Measurements from ENCODE around the gene POU3F1.
A peak's percentile ranks its signal among the peaks of the same experiment; 100 is the strongest.

POU3F1 gene

DNA sequence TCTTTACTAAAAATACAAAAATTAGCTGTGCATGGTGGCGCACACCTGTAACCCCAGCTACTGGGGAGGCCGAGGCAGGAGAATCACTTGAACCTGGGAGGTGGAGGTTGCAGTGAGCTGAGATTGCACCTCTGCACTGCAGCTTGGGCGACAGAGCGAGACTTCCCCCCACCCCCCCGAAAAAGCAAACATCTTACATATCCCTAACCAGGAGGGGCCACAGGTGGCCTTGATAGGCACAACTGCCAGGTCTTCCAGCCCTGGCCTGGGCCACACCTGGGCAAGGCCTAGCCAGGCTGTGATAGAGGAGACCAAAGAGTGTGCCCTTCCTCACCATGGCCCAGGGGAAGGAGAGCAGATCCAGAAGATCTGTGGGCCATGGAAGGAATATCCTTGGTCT, 28.6 kb upstream of the POU3F1 start:
- H3K9me3 ChIP-seq (replicated peaks in 1 of 2; ENCODE audit: control insufficient read depth in 2 of 2, insufficient read depth in 1 of 2, low read depth in 1 of 2, low read length in 2 of 2) = no peaks in the 10 kb centered on the region
- WGBS, 2 donors (ENCODE audit: extremely low coverage in 2 of 2, insufficient read length in 2 of 2, insufficient replicate concordance in 1 of 2) = no CpG with 5 or more reads among the region's 5 CpGs
- peak overlapping the region; percentile 7 for H2BK15ac ChIP-seq (ENCODE audit: low read length)
- peaks cover 17 to 40% of the 10 kb centered on the region in 2 donors for H3K4me1 ChIP-seq (ENCODE audit: control insufficient read depth in 2 of 2, insufficient read depth in 1 of 2, low read depth in 1 of 2, low read length in 2 of 2)
- no peak overlapping the region for H2AK5ac ChIP-seq (ENCODE audit: low read depth, low read length)
- H2BK120ac ChIP-seq (ENCODE audit: low read depth, low read length) = no peak overlapping the region
- H3K4ac ChIP-seq (ENCODE audit: low read length) = no peak overlapping the region
- no peak overlapping the region for H3K18ac ChIP-seq (ENCODE audit: low read length)
- H3K9ac ChIP-seq (ENCODE audit: low read depth, low read length, poor library complexity) = no peak overlapping the region
- no peak overlapping the region for H2AFZ ChIP-seq (ENCODE audit: low read length)
- H3K36me3 ChIP-seq (replicated peaks in 1 of 2; ENCODE audit: control insufficient read depth in 2 of 2, insufficient read depth in 2 of 2, low read length in 2 of 2) = peaks cover 0 to 25% of the 10 kb centered on the region in 2 donors
- no peak overlapping the region for H2BK5ac ChIP-seq (ENCODE audit: low read length)
- H4K8ac ChIP-seq (ENCODE audit: low read depth, low read length) = no peak overlapping the region
- H4K91ac ChIP-seq (ENCODE audit: low read depth, low read length, poor library complexity) = no peak overlapping the region
- H2BK12ac ChIP-seq (ENCODE audit: low read length) = no peak overlapping the region
- no peak overlapping the region for H3K14ac ChIP-seq (ENCODE audit: low read length)
- H3K79me1 ChIP-seq (ENCODE audit: low read depth, low read length) = no peaks in the 10 kb centered on the region
- peak overlapping the region in 1 of 2 donors; percentile 47 for H3K4me3 ChIP-seq (ENCODE audit: low read length in 2 of 2)
- no peak for DNase-seq (ENCODE audit: low spot score)
- H3K23ac ChIP-seq (ENCODE audit: low read depth, low read length, poor library complexity) = no peak overlapping the region
- H3K4me2 ChIP-seq (ENCODE audit: insufficient read depth, low read length, poor library complexity, severe bottlenecking) = no peak overlapping the region
- no peak overlapping the region for H3K27ac ChIP-seq (replicated peaks; ENCODE audit: low read length)
- no peaks in the 10 kb centered on the region for H3K27me3 ChIP-seq (ENCODE audit: control insufficient read depth in 3 of 3, insufficient read depth in 3 of 3, low read depth in 1 of 3, low read length in 3 of 3)

DNA sequence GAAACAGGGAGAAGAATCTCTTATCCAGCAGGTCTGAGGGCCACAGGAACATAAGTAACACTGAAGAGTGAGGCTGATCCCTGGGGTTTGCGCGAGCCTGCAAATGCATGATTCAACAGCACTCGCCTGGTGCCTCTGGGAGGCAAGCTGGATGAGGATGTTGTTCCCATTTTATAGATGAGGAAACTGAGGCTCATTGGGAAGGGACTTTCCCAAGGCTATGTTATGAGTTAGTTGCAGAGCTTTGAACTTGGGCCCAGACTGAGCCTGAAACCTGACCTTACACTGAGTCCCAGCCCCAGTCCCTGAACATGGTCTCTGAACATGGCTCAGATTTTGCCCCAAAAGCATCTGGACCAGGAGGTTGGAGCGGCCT, 27.7 kb upstream of the POU3F1 start:
- no peak overlapping the region for H3K4me2 ChIP-seq (ENCODE audit: insufficient read depth, low read length, poor library complexity, severe bottlenecking)
- no CpG with 5 or more reads among the region's 4 CpGs for WGBS, 2 donors (ENCODE audit: extremely low coverage in 2 of 2, insufficient read length in 2 of 2, insufficient replicate concordance in 1 of 2)

DNA sequence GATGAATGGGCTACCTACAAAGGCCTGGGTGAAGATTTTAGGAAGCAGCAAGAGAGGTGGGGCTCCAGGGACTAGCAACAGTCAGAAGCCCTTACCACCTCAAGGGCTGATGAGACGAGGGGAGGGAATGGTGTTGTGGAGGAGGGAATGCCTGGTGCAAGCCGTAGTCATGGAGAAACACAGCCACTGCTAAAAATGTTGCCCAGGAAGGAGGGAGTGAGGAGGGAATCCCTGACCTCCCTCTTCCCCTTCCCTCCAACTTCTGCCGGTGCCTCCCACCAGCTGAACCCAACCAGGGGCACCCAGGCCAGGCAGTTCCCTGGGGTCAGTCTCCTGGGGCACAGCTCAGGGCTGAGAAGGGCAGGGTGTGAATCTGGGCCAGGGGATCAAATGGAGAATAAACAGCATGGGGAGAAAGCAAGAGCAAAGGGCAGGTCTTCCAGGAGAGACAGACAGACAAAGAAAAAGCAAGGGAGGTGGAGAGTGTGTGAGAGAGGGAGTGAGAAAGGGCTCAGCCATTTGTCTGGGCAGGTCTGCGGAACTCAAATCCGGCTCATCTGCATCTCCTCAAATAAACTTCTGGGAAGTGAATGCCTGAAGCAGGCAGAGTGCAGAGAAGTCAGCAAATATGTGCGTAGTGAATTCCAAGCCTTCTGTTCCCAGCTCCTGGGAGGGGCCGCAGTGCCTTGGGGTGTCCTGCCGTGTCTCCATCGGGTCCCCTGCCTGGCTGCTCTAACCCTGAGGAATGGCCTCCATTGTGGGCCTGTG, 27.1 kb upstream of the POU3F1 start:
- Histone ChIP-seq H3K36me3 (replicated peaks in 1 of 2; ENCODE audit: control insufficient read depth in 2 of 2, insufficient read depth in 2 of 2, low read length in 2 of 2) (peaks cover 0 to 20% of the 10 kb centered on the region in 2 donors), H3K4ac (ENCODE audit: low read length) (no peak overlapping the region), H3K27me3 (ENCODE audit: control insufficient read depth in 3 of 3, insufficient read depth in 3 of 3, low read depth in 1 of 3, low read length in 3 of 3) (no peaks in the 10 kb centered on the region), H3K4me1 (ENCODE audit: control insufficient read depth in 2 of 2, insufficient read depth in 1 of 2, low read depth in 1 of 2, low read length in 2 of 2) (peaks cover 17 to 41% of the 10 kb centered on the region in 2 donors), H2BK12ac (ENCODE audit: low read length) (no peak overlapping the region), H3K9ac (ENCODE audit: low read depth, low read length, poor library complexity) (no peak overlapping the region), H3K27ac (replicated peaks; ENCODE audit: low read length) (no peak overlapping the region), H4K91ac (ENCODE audit: low read depth, low read length, poor library complexity) (no peak overlapping the region), H2AK5ac (ENCODE audit: low read depth, low read length) (no peak overlapping the region), H3K18ac (ENCODE audit: low read length) (peak overlapping the region; percentile 63), H3K4me3 (ENCODE audit: low read length in 2 of 2) (peak overlapping the region in 1 of 2 donors; percentile 2), H3K4me2 (ENCODE audit: insufficient read depth, low read length, poor library complexity, severe bottlenecking) (no peak overlapping the region), H3K79me1 (ENCODE audit: low read depth, low read length) (no peaks in the 10 kb centered on the region), H2BK120ac (ENCODE audit: low read depth, low read length) (no peak overlapping the region), H2BK5ac (ENCODE audit: low read length) (no peak overlapping the region), H2AFZ (ENCODE audit: low read length) (peak overlapping the region; percentile 42), H4K8ac (ENCODE audit: low read depth, low read length) (no peak overlapping the region), H3K9me3 (replicated peaks in 1 of 2; ENCODE audit: control insufficient read depth in 2 of 2, insufficient read depth in 1 of 2, low read depth in 1 of 2, low read length in 2 of 2) (no peaks in the 10 kb centered on the region), H3K23ac (ENCODE audit: low read depth, low read length, poor library complexity) (no peak overlapping the region), H3K14ac (ENCODE audit: low read length) (peak overlapping the region; percentile 4), H2BK15ac (ENCODE audit: low read length) (no peak overlapping the region)
- DNase-seq (ENCODE audit: low spot score) = no peak
- whole genome bisulfite sequencing, 2 donors (ENCODE audit: extremely low coverage in 2 of 2, insufficient read length in 2 of 2, insufficient replicate concordance in 1 of 2) = no CpG with 5 or more reads among the region's 9 CpGs

More for the DNA sequence above, 27.7 kb upstream of the POU3F1 start:
- H3K4ac ChIP-seq (ENCODE audit: low read length) = no peak overlapping the region
- no peak overlapping the region for H2BK5ac ChIP-seq (ENCODE audit: low read length)
- no peaks in the 10 kb centered on the region for H3K79me1 ChIP-seq (ENCODE audit: low read depth, low read length)
- no peak overlapping the region for H2BK12ac ChIP-seq (ENCODE audit: low read length)
- no peak overlapping the region for H3K18ac ChIP-seq (ENCODE audit: low read length)
- H3K36me3 ChIP-seq (replicated peaks in 1 of 2; ENCODE audit: control insufficient read depth in 2 of 2, insufficient read depth in 2 of 2, low read length in 2 of 2) = peaks cover 0 to 25% of the 10 kb centered on the region in 2 donors
- peak overlapping the region; percentile 42 for H2AFZ ChIP-seq (ENCODE audit: low read length)
- no peak overlapping the region for H3K27ac ChIP-seq (replicated peaks; ENCODE audit: low read length)
- H3K9ac ChIP-seq (ENCODE audit: low read depth, low read length, poor library complexity) = no peak overlapping the region
- H3K9me3 ChIP-seq (replicated peaks in 1 of 2; ENCODE audit: control insufficient read depth in 2 of 2, insufficient read depth in 1 of 2, low read depth in 1 of 2, low read length in 2 of 2) = no peaks in the 10 kb centered on the region
- H2AK5ac ChIP-seq (ENCODE audit: low read depth, low read length) = no peak overlapping the region
- H4K91ac ChIP-seq (ENCODE audit: low read depth, low read length, poor library complexity) = no peak overlapping the region
- no peaks in the 10 kb centered on the region for H3K27me3 ChIP-seq (ENCODE audit: control insufficient read depth in 3 of 3, insufficient read depth in 3 of 3, low read depth in 1 of 3, low read length in 3 of 3)
- no peak overlapping the region for H2BK120ac ChIP-seq (ENCODE audit: low read depth, low read length)
- no peak for DNase-seq (ENCODE audit: low spot score)
- H4K8ac ChIP-seq (ENCODE audit: low read depth, low read length) = no peak overlapping the region
- H3K14ac ChIP-seq (ENCODE audit: low read length) = no peak overlapping the region
- H2BK15ac ChIP-seq (ENCODE audit: low read length) = no peak overlapping the region
- H3K4me1 ChIP-seq (ENCODE audit: control insufficient read depth in 2 of 2, insufficient read depth in 1 of 2, low read depth in 1 of 2, low read length in 2 of 2) = peaks cover 17 to 40% of the 10 kb centered on the region in 2 donors
- peak overlapping the region in 1 of 2 donors; percentile 2 for H3K4me3 ChIP-seq (ENCODE audit: low read length in 2 of 2)
- no peak overlapping the region for H3K23ac ChIP-seq (ENCODE audit: low read depth, low read length, poor library complexity)

DNA sequence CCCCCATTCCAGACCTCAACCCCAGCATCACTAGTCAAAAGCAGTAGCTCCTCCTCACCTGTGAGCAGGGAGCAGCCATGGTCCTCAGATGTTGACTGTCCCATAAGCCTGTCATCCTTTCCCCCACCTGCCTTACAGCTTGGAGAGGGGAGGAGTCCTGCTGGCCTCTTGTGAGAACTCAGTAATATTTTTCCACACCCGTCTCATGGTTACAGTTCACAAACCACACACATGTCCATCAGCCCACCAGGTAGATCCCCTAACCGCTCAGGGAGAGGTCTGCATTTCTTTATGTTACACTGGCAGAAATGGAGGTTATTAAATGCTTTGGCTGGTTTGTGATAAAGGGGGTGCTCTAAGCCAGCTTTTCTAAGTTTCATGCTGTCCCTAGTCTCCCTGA, 26.3 kb upstream of the POU3F1 start:
- Histone ChIP-seq H3K18ac (ENCODE audit: low read length) (no peak overlapping the region), H3K27ac (replicated peaks; ENCODE audit: low read length) (no peak overlapping the region), H2BK12ac (ENCODE audit: low read length) (no peak overlapping the region), H2BK5ac (ENCODE audit: low read length) (no peak overlapping the region), H4K8ac (ENCODE audit: low read depth, low read length) (no peak overlapping the region), H3K4me3 (ENCODE audit: low read length in 2 of 2) (no peak overlapping the region), H3K14ac (ENCODE audit: low read length) (no peak overlapping the region), H3K9me3 (replicated peaks in 1 of 2; ENCODE audit: control insufficient read depth in 2 of 2, insufficient read depth in 1 of 2, low read depth in 1 of 2, low read length in 2 of 2) (no peaks in the 10 kb centered on the region), H3K23ac (ENCODE audit: low read depth, low read length, poor library complexity) (no peak overlapping the region), H3K4me2 (ENCODE audit: insufficient read depth, low read length, poor library complexity, severe bottlenecking) (no peak overlapping the region), H3K79me1 (ENCODE audit: low read depth, low read length) (no peaks in the 10 kb centered on the region), H2BK15ac (ENCODE audit: low read length) (no peak overlapping the region), H3K9ac (ENCODE audit: low read depth, low read length, poor library complexity) (no peak overlapping the region), H3K4me1 (ENCODE audit: control insufficient read depth in 2 of 2, insufficient read depth in 1 of 2, low read depth in 1 of 2, low read length in 2 of 2) (peaks cover 17 to 44% of the 10 kb centered on the region in 2 donors), H3K36me3 (replicated peaks in 1 of 2; ENCODE audit: control insufficient read depth in 2 of 2, insufficient read depth in 2 of 2, low read length in 2 of 2) (peaks cover 0 to 16% of the 10 kb centered on the region in 2 donors), H3K4ac (ENCODE audit: low read length) (no peak overlapping the region), H4K91ac (ENCODE audit: low read depth, low read length, poor library complexity) (no peak overlapping the region), H2AK5ac (ENCODE audit: low read depth, low read length) (no peak overlapping the region), H3K27me3 (ENCODE audit: control insufficient read depth in 3 of 3, insufficient read depth in 3 of 3, low read depth in 1 of 3, low read length in 3 of 3) (no peaks in the 10 kb centered on the region), H2BK120ac (ENCODE audit: low read depth, low read length) (no peak overlapping the region), H2AFZ (ENCODE audit: low read length) (no peak overlapping the region)
- whole genome bisulfite sequencing, 2 donors (ENCODE audit: extremely low coverage in 2 of 2, insufficient read length in 2 of 2, insufficient replicate concordance in 1 of 2) = no CpG with 5 or more reads among the region's 2 CpGs
- DNase-seq (ENCODE audit: low spot score) = no peak
